H1 (cell line): ENCODE data around the gene CDC42EP3.

Source experiments
- MAFK ChIP-seq: IDR thresholded peaks from 2 replicates; pipeline ENCODE4 v1.6.1; 2012; ENCODE audit warnings: low read depth, mild to moderate bottlenecking, improper control_type of control experiment, low read length
- RAD21 ChIP-seq, 2 experiments: IDR thresholded peaks in 1 of 2; conservative IDR thresholded peaks in 1 of 2; 2 replicates each; pipeline ENCODE4 v1.6.1; 2011; ENCODE audit warnings: low read depth in 2 of 2, low read length in 2 of 2, improper control_type of control experiment in 1 of 2, inconsistent platforms in 1 of 2, mild to moderate bottlenecking in 1 of 2, moderate library complexity in 1 of 2
- SRF ChIP-seq: IDR thresholded peaks from 2 replicates; pipeline ENCODE4 v1.6.1; 2011; ENCODE audit warnings: mild to moderate bottlenecking, low read depth, low read length, moderate library complexity
- ZNF274 ChIP-seq: IDR thresholded peaks from 2 replicates; pipeline ENCODE4 v1.7.0; 2012; ENCODE audit warnings: low read length, borderline replicate concordance; ENCODE audit errors: extremely low read depth
- TF ChIP-seq, protein P1 (sequence below), 3 experiments: IDR thresholded peaks; 1 replicate in 2 of 3; 2 replicates in 1 of 3; pipeline versions ENCODE4 v1.5.1 to v1.6.1; 2011; ENCODE audit warnings: low read length in 3 of 3, mild to moderate bottlenecking in 3 of 3, inconsistent platforms in 2 of 3, low read depth in 1 of 3, moderate library complexity in 1 of 3; ENCODE audit not compliant: insufficient read depth in 1 of 3; ENCODE audit errors: control extremely low read depth in 1 of 3

GRCh38 chr2:37602702-37603101, 68.7 kb downstream of the CDC42EP3 start:
- TF ChIP-seq, protein P1, sequence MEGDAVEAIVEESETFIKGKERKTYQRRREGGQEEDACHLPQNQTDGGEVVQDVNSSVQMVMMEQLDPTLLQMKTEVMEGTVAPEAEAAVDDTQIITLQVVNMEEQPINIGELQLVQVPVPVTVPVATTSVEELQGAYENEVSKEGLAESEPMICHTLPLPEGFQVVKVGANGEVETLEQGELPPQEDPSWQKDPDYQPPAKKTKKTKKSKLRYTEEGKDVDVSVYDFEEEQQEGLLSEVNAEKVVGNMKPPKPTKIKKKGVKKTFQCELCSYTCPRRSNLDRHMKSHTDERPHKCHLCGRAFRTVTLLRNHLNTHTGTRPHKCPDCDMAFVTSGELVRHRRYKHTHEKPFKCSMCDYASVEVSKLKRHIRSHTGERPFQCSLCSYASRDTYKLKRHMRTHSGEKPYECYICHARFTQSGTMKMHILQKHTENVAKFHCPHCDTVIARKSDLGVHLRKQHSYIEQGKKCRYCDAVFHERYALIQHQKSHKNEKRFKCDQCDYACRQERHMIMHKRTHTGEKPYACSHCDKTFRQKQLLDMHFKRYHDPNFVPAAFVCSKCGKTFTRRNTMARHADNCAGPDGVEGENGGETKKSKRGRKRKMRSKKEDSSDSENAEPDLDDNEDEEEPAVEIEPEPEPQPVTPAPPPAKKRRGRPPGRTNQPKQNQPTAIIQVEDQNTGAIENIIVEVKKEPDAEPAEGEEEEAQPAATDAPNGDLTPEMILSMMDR (IDR thresholded peaks at IDR 0.05; ENCODE audit: control extremely low read depth in 1 of 3, insufficient read depth in 1 of 3, low read depth in 1 of 3, low read length in 3 of 3), result no peak
- no peak for TF ChIP-seq SRF
- no peak for TF ChIP-seq MAFK
- no peak for TF ChIP-seq ZNF274
- no peak for TF ChIP-seq RAD21 (IDR thresholded peaks at IDR 0.05 in 1 of 2, conservative IDR thresholded peaks at IDR 0.05 in 1 of 2; ENCODE audit: low read depth in 2 of 2, low read length in 2 of 2)
